Stimulated activated CD8-positive, alpha-beta memory T cell treated with anti-CD3 and anti-CD28 coated beads, Interleukin-15, amount 100 ng/mL, for 4 hours (primary cell): ENCODE results near the gene NECAP2.
"Not testable (repeated sequence)": the region's sequence is repeated elsewhere in the genome, so short reads cannot be mapped to it uniquely, and the experiment has no call there.

Experiments
- DNase-seq, 2 donors: peaks; one replicate each; pipeline ENCODE4 v3.0.0-alpha.2; 2020; ENCODE audit warnings: low read depth in 2 of 2

NECAP2 gene

GRCh38 chr1:16497474-16497904 lies 57.0 kb downstream of the NECAP2 start:
- DNase-seq, result not testable (repeated sequence)

- not testable (repeated sequence) for DNase-seq
Observed at GRCh38 chr1:16498047-16498446, 57.5 kb downstream of the NECAP2 start.

- peak; percentile 56 to 74 for DNase-seq
Observed at GRCh38 chr1:16498573-16499413, 58.3 kb downstream of the NECAP2 start.

GRCh38 chr1:16500466-16500865 lies 59.9 kb downstream of the NECAP2 start:
- not testable (repeated sequence) for DNase-seq

GRCh38 chr1:16500975-16501374 lies 60.5 kb downstream of the NECAP2 start:
- not testable (repeated sequence) for DNase-seq

- not testable (repeated sequence) for DNase-seq
Observed at GRCh38 chr1:16501446-16501845, 60.9 kb downstream of the NECAP2 start.

- DNase-seq, result no peak
Observed at GRCh38 chr1:16503494-16503893, 63.0 kb downstream of the NECAP2 start.

- not testable (repeated sequence) for DNase-seq
Observed at GRCh38 chr1:16505870-16506269, 65.3 kb downstream of the NECAP2 start.

GRCh38 chr1:16506364-16507136 lies 66.0 kb downstream of the NECAP2 start:
- not testable (repeated sequence) for DNase-seq

- not testable (repeated sequence) for DNase-seq
Observed at GRCh38 chr1:16508861-16509445, 68.4 kb downstream of the NECAP2 start.
